KMS-11 (cell line): Measurements from ENCODE around the gene RBM17.

Experiments
- H2AFZ ChIP-seq: fragments of 200-600 bp; sonication (generic); 2 replicates; pipeline ENCODE4 v1.6.1; 2016; ENCODE audit warnings: antibody characterized with exemption, mixed run types, low read depth
- H3K27ac ChIP-seq: fragments of 200-600 bp; sonication (generic); 2 replicates; pipeline ENCODE4 v1.6.1; 2016; ENCODE audit warnings: mild to moderate bottlenecking, mixed run types
- H3K27me3 ChIP-seq: fragments of 200-600 bp; sonication (generic); 2 replicates; pipeline ENCODE4 v1.6.1; 2017; ENCODE audit warnings: mild to moderate bottlenecking, low read depth, mixed run types, moderate library complexity; ENCODE audit not compliant: insufficient read depth
- H3K36me3 ChIP-seq: fragments of 200-600 bp; sonication (generic); 2 replicates; pipeline ENCODE4 v1.6.1; 2017; ENCODE audit warnings: mild to moderate bottlenecking, mixed run types; ENCODE audit not compliant: insufficient read depth
- H3K4me1 ChIP-seq: fragments of 200-600 bp; sonication (generic); 2 replicates; pipeline ENCODE4 v1.6.1; 2016; ENCODE audit warnings: mild to moderate bottlenecking, low read depth, mixed run types; ENCODE audit not compliant: poor library complexity, severe bottlenecking
- H3K4me2 ChIP-seq: fragments of 200-600 bp; sonication (generic); 2 replicates; pipeline ENCODE4 v1.7.0; 2016; ENCODE audit warnings: mild to moderate bottlenecking, mixed run types
- H3K4me3 ChIP-seq: fragments of 200-600 bp; sonication (generic); IDR thresholded peaks from 2 replicates; pipeline ENCODE4 v1.6.1; 2017; ENCODE audit warnings: low read depth, low read length, mixed read lengths; ENCODE audit not compliant: insufficient read depth
- H3K79me2 ChIP-seq: fragments of 200-600 bp; sonication (generic); 2 replicates; pipeline ENCODE4 v1.6.1; 2016; ENCODE audit warnings: low read depth, mixed run types; ENCODE audit not compliant: insufficient read depth
- H3K9ac ChIP-seq: fragments of 200-600 bp; sonication (generic); 2 replicates; pipeline ENCODE4 v1.6.1; 2016; ENCODE audit warnings: mild to moderate bottlenecking, mixed run types
- H4K20me1 ChIP-seq: fragments of 200-600 bp; sonication (generic); 2 replicates; pipeline ENCODE4 v1.6.1; 2016; ENCODE audit warnings: mild to moderate bottlenecking, mixed run types; ENCODE audit not compliant: insufficient read depth
- TF ChIP-seq, protein P1 (sequence below): fragments of 200-600 bp; sonication (generic); conservative IDR thresholded peaks from 2 replicates; pipeline ENCODE4 v1.6.1; 2017; ENCODE audit warnings: low read depth, mild to moderate bottlenecking, antibody characterized with exemption, low read length, moderate library complexity, mixed read lengths

RBM17 gene

DNA sequence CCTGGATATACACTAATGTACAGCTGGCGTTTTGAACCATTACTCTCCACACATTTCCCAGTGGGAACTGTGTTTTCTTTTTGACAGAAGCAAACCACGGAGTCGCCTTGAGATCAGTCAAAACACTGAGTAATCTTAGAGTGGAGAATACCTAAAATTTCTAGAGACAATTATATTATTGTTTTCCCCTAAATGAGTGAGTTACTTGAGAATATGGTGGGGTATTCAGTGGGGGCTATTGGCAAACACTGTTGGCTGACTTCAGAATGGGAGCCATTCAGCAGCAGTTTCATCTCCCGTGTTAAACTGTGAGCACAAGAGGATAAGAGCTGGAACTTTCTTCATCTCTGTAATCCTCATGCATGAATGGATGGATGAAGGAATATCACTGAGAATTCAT lies 32.9 kb upstream of the RBM17 start:
- H3K4me2 ChIP-seq: no peak overlapping the region
- peaks cover 24% of the 10 kb centered on the region for H3K4me1 ChIP-seq
- H3K36me3 ChIP-seq: no peaks in the 10 kb centered on the region
- H3K27ac ChIP-seq: no peak overlapping the region
- H3K79me2 ChIP-seq: no peaks in the 10 kb centered on the region
- no peak overlapping the region for H2AFZ ChIP-seq
- H3K27me3 ChIP-seq: peaks cover 32% of the 10 kb centered on the region
- TF ChIP-seq, protein P1, sequence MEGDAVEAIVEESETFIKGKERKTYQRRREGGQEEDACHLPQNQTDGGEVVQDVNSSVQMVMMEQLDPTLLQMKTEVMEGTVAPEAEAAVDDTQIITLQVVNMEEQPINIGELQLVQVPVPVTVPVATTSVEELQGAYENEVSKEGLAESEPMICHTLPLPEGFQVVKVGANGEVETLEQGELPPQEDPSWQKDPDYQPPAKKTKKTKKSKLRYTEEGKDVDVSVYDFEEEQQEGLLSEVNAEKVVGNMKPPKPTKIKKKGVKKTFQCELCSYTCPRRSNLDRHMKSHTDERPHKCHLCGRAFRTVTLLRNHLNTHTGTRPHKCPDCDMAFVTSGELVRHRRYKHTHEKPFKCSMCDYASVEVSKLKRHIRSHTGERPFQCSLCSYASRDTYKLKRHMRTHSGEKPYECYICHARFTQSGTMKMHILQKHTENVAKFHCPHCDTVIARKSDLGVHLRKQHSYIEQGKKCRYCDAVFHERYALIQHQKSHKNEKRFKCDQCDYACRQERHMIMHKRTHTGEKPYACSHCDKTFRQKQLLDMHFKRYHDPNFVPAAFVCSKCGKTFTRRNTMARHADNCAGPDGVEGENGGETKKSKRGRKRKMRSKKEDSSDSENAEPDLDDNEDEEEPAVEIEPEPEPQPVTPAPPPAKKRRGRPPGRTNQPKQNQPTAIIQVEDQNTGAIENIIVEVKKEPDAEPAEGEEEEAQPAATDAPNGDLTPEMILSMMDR: no peak
- no peak overlapping the region for H3K9ac ChIP-seq
- no peaks in the 10 kb centered on the region for H4K20me1 ChIP-seq
- H3K4me3 ChIP-seq: no peak overlapping the region

DNA sequence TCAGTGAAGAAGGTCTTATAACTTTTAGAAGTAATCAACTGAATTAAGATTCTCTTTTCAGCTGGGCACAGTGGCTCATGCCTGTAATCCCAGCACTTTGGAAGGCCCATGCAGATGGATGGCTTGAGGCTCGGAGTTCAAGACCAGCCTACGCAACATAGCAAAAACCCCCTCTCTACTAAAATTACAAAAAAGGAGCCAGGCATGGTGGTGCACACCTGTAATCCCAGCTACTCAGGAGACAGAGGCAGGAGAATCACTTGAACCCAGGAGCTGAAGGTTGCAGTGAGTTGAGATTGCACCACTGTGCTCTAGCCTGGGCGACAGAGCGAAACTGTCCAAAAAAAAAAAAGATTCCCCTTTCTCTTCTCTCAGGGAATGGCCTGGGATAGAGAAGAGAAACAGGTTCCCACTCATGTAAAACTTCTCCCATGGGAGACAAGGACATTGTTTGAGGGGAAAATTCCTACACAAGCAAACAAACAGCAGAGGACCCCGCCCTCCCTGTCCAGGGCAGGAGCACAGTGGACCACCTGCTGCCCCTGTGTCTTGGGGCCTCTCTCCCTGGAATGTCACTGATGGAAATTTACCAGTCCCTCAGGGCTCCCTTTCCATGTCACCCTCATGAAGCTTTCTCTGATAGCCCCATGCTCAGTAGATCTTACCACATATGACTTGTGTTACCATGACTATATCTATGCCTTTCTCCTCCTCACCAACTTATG lies 32.3 kb upstream of the RBM17 start:
- Histone ChIP-seq H3K4me2 (no peak overlapping the region), H3K27ac (no peak overlapping the region), H3K9ac (no peak overlapping the region), H3K4me1 (peaks cover 18% of the 10 kb centered on the region), H3K79me2 (no peaks in the 10 kb centered on the region), H3K27me3 (peaks cover 32% of the 10 kb centered on the region), H3K36me3 (no peaks in the 10 kb centered on the region), H3K4me3 (no peak overlapping the region), H4K20me1 (no peaks in the 10 kb centered on the region), H2AFZ (no peak overlapping the region)
- TF ChIP-seq, protein P1: no peak

DNA sequence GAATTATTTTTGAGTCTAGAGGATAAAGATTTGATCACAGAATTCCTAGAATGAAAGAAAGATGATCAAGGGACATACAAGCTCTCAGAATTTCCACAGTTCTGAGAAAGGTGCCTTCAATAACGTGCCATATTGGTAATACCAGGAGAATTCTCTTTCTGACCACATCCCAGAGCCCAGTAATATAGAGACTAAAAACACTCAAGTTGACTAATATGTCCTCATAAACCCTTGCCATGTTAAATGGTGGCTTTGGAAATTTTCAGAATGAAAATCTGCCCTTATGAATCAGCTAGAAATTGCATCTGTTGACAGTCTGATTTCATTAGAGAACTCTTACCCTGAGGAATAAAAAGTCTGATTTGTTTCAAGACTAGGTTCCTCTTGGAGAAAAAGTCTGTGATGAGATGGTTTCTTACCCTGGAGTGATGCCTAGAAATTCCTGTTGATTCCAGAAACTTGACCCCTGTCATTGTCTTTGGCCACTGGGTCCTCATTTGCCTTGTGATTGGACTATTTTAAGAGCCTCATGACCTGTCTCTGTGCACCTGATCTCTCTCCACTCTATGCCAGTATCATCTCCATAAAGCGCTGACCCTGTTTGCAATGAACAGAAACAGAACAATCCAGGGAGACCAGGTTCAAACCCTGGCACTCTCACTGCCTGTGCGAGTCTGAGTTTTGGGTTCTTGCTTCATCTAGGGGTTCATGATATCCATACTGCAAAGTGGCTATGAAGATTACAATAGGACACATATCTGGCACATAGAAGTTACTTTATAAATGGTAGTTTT lies 30.0 kb upstream of the RBM17 start:
- Histone ChIP-seq H4K20me1 (no peaks in the 10 kb centered on the region), H3K9ac (no peak overlapping the region), H3K4me3 (no peak overlapping the region), H3K27ac (no peak overlapping the region), H3K4me1 (no peaks in the 10 kb centered on the region), H3K27me3 (peaks cover 12% of the 10 kb centered on the region; the same call in 1 of the 2 replicates), H3K36me3 (no peaks in the 10 kb centered on the region), H2AFZ (no peak overlapping the region), H3K4me2 (no peak overlapping the region), H3K79me2 (no peaks in the 10 kb centered on the region)
- TF ChIP-seq, protein P1: no peak

DNA sequence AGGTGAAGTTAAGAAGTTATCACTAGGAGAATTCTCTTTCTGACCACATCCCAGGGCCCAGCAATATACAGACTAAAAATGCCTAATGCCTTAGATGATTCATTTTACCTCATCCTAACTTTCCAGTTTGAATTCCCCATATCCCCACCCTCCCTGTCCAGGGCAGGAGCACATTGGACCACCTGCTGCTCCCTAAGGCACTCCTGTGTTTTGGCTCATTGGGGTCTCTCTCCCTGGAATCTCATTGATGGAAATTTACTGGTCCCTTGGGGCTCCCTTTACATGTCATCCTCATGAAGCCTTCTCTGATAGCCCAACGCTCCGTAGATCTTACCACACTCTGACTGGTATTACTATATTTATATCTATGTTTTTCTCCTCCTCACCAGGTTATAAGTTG lies 29.3 kb upstream of the RBM17 start:
- no peak overlapping the region for H3K27ac ChIP-seq
- no peaks in the 10 kb centered on the region for H3K79me2 ChIP-seq
- H3K9ac ChIP-seq: no peak overlapping the region
- H3K4me3 ChIP-seq: no peak overlapping the region
- H3K36me3 ChIP-seq: no peaks in the 10 kb centered on the region
- H2AFZ ChIP-seq: no peak overlapping the region
- peaks cover 6% of the 10 kb centered on the region; the same call in 1 of the 2 replicates for H3K27me3 ChIP-seq
- TF ChIP-seq, protein P1: no peak
- no peak overlapping the region for H3K4me2 ChIP-seq
- no peaks in the 10 kb centered on the region for H4K20me1 ChIP-seq
- no peaks in the 10 kb centered on the region for H3K4me1 ChIP-seq
